Retinal pigment epithelial cell (primary cell): ENCODE results near the gene C5orf58.

Experiments
- DNase-seq: peaks from one replicate; pipeline ENCODE4 v3.0.0-alpha.2; 2010; ENCODE audit warnings: low read depth
- H3K4me3 ChIP-seq: 2 replicates; pipeline ENCODE4 v1.5.1; 2011; ENCODE audit warnings: mild to moderate bottlenecking, low read length, control low read depth, moderate library complexity
- TF ChIP-seq, protein P1 (sequence below): conservative IDR thresholded peaks from 2 replicates; pipeline ENCODE4 v1.5.1; 2011; ENCODE audit warnings: low read depth, low read length, control low read depth, inconsistent platforms

Gene C5orf58

DNA sequence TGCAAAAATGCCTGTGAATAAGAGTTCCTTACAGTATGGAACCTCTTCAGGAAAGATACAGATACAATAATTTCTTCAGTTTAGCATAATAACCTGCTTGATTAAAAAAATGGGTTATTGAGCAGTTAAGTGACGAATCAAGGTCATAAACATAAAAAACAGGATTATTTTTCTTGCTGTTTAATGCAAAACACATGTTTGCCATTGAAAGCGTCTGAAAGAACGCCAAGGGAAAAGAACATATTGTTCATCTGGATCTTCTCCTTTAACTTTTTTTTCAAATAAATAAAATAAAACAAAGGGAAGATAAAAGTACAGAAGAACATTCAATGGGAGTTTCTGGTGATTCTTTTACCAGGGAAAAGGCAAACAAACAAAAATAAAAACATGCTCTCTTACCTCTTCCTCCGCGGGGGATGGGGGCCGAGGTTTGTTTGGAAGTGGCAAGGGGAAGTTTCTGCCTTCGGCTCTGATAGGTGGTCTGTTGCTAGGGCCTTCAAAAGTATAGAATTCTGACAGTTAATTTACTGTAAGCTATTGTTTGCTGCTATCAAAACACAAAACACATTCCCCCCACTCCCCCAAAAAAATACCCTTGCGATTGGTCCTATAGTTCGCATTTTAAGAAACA is 20.1 kb downstream of the C5orf58 start:
- no peak overlapping the region for H3K4me3 ChIP-seq
- TF ChIP-seq, protein P1, sequence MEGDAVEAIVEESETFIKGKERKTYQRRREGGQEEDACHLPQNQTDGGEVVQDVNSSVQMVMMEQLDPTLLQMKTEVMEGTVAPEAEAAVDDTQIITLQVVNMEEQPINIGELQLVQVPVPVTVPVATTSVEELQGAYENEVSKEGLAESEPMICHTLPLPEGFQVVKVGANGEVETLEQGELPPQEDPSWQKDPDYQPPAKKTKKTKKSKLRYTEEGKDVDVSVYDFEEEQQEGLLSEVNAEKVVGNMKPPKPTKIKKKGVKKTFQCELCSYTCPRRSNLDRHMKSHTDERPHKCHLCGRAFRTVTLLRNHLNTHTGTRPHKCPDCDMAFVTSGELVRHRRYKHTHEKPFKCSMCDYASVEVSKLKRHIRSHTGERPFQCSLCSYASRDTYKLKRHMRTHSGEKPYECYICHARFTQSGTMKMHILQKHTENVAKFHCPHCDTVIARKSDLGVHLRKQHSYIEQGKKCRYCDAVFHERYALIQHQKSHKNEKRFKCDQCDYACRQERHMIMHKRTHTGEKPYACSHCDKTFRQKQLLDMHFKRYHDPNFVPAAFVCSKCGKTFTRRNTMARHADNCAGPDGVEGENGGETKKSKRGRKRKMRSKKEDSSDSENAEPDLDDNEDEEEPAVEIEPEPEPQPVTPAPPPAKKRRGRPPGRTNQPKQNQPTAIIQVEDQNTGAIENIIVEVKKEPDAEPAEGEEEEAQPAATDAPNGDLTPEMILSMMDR = no peak
- no peak for DNase-seq

DNA sequence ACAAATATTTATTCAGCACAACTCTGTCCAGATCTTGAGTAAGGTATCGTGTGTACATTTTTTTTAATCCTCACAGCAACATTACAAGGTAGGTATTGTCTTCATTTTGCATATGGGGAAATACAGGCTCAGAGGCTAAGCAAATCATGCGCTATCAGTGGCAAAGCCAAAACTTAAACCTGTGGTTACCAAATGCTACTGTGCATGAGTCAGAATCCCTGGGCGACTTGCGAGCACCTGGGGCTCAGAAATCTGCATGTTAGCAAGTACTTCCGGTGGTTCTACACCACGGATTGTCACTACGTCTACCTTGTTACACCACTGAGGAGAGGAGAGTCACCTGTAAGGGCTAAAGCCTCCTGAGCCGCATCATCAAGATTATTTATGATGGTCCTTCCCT is 21.3 kb downstream of the C5orf58 start:
- H3K4me3 ChIP-seq = no peak overlapping the region
- no peak for DNase-seq
- TF ChIP-seq, protein P1 = no peak

DNA sequence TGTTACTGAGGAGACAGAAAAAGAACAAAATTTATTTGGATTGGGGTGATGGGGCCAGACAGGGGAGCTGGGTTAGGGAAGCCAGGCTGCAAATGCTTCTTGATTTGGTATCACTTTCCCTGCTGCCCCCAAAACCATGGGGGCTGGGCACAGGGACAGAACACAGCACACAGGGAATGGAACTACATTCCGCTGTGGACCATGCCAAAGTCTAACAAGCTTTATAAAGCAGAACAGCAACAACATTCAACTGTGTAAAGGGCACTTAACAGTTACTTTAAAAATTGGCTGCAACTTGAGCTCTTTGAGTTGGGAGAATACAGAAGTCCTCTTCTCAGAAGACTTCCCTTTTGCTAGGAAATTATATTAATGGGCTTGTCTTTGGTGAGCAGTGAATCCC is 23.8 kb downstream of the C5orf58 start:
- H3K4me3 ChIP-seq = no peak overlapping the region
- no peak for DNase-seq
- TF ChIP-seq, protein P1 = no peak

DNA sequence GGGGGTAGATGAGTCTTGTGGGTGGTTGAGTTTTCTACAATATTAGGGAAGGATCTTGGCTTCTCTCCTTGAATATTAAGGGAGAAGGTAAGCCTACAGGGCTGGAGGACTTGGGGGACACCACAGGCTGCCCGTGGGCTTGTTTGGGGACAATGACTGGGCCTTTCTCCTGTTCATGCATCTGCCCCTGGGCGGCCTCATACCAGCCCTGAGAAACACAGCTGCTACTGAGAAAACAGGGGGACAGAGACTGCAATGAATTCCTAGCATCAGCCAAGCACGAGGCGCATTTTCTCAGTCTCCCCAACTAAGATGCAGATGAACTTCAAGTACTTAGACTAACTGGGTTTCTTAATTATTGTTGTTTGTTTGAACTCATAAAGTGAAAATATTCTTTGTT is 24.6 kb downstream of the C5orf58 start:
- no peak for DNase-seq
- no peak overlapping the region for H3K4me3 ChIP-seq
- TF ChIP-seq, protein P1 = no peak

DNA sequence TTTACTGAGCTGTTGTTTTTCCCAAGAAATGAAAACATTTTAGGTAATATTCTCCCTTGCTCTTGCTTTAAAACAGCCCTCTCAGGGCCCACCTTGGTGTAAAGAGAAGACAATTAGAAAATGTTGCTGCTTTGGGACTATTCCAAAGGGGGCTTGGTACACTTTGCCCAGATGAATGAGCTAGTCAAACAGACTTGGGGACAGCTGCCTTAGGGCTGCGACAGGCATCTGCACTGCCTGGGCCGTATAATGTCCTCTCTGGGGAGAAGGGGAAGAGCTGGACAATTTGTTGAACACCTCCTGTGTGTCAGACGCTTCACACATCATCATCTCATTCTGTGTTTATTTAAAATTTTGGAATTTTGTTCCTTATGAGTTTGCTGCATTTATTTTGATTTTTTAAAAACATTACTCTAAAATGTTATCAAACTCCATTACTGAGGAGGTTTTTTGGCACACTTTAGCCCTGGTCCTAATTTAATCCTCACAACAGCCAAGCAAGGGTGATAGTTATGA is 28.8 kb downstream of the C5orf58 start:
- H3K4me3 ChIP-seq = no peak overlapping the region
- DNase-seq = no peak
- TF ChIP-seq, protein P1 = no peak

DNA sequence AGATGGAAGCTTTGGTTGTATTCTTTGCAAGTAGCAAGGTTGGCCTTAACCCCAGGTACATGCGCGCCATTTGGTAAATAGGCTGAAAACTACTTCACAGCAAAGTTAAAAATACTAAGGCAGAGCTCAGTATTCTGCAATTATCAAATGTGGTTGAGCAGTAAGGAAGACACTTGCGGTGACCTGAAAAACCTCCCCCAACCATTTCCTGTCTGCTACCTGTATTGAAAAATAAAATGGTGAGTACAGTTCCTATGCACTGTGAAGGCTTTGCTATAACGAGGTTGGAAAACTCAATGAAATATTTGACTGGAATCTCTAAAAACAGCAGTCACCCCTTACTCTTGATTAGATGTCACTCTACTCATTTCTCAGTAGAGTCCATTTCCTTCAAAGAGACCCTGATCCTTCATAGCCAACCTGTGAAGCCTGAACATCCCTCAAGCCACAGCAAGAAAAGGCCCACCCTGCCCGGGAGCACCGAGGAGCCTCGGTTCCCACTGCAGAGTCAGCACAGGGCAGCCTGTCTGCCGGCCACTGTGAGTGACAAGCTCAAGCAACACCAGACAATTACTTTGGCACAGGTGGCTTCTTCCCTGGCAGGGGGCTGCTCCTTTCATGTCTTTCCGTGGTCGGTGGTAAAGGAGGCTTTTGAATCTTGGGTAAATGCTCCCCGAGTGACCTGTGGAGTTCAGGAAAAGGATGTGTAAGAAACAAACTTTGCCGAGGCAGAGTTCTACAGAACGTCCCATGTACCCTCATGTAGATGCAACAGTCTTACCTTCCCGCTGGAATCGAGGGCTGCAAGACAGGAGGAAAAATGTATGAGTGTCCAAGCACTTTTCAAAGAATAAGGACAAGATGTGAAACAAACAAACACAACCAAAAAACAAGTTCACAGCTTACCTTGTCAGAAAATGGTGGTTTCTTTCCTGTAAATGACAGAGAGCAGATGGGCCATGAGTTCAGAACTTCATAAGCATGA is 29.6 kb downstream of the C5orf58 start:
- DNase-seq = no peak
- H3K4me3 ChIP-seq = no peak overlapping the region

More for the DNA sequence above, 29.6 kb downstream of the C5orf58 start:
- TF ChIP-seq, protein P1 = no peak
